PFSK-1 (cell line): ENCODE data around the gene AKT2.

Source experiments
- POLR2AphosphoS5 ChIP-seq: IDR thresholded peaks from 2 replicates; pipeline ENCODE4 v1.6.1; 2012; ENCODE audit warnings: low read depth, mild to moderate bottlenecking, control low read depth, low read length, moderate library complexity
- TAF1 ChIP-seq: IDR thresholded peaks from 2 replicates; pipeline ENCODE4 v1.6.1; 2012; ENCODE audit warnings: low read length, control low read depth, borderline replicate concordance; ENCODE audit not compliant: insufficient read depth
- TF ChIP-seq, protein P1 (sequence below), 2 experiments: IDR thresholded peaks; 2 replicates each; pipeline versions ENCODE4 v1.6.1 to v1.8.0; 2011 to 2012; ENCODE audit warnings: low read depth in 2 of 2, low read length in 2 of 2, control low read depth in 1 of 2, inconsistent platforms in 1 of 2, mild to moderate bottlenecking in 1 of 2, moderate library complexity in 1 of 2; ENCODE audit not compliant: insufficient read depth in 1 of 2

GRCh38 chr19:40315812-40316470 lies 30.8 kb upstream of the AKT2 start:
- TF ChIP-seq TAF1 (no peak), POLR2AphosphoS5 (no peak)
- TF ChIP-seq, protein P1, sequence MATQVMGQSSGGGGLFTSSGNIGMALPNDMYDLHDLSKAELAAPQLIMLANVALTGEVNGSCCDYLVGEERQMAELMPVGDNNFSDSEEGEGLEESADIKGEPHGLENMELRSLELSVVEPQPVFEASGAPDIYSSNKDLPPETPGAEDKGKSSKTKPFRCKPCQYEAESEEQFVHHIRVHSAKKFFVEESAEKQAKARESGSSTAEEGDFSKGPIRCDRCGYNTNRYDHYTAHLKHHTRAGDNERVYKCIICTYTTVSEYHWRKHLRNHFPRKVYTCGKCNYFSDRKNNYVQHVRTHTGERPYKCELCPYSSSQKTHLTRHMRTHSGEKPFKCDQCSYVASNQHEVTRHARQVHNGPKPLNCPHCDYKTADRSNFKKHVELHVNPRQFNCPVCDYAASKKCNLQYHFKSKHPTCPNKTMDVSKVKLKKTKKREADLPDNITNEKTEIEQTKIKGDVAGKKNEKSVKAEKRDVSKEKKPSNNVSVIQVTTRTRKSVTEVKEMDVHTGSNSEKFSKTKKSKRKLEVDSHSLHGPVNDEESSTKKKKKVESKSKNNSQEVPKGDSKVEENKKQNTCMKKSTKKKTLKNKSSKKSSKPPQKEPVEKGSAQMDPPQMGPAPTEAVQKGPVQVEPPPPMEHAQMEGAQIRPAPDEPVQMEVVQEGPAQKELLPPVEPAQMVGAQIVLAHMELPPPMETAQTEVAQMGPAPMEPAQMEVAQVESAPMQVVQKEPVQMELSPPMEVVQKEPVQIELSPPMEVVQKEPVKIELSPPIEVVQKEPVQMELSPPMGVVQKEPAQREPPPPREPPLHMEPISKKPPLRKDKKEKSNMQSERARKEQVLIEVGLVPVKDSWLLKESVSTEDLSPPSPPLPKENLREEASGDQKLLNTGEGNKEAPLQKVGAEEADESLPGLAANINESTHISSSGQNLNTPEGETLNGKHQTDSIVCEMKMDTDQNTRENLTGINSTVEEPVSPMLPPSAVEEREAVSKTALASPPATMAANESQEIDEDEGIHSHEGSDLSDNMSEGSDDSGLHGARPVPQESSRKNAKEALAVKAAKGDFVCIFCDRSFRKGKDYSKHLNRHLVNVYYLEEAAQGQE (IDR thresholded peaks at IDR 0.05; ENCODE audit: insufficient read depth in 1 of 2, low read depth in 2 of 2, low read length in 2 of 2) = no peak
